ENCODE data around the gene CNOT3.

Gene CNOT3

DNA sequence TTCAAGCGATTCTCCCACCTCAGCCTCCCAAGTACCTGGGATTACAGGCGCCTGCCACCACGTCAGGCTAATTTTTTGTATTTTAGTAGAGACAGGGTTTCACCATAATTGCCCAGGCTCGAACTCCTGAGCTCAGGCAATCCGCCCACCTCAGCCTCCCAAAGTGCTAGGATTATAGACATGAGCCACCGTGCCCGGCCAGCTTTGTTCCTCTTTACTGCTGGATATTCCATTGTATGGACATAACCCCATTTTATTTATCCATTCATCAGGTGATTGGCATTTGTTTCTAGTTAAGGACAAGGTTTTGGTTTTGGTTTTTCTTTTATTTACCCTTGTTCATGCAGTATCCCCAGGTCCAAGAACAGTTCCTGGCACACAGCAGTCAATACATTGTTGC is 59.0 kb downstream of the CNOT3 start:
- no peak for DNase-seq

DNA sequence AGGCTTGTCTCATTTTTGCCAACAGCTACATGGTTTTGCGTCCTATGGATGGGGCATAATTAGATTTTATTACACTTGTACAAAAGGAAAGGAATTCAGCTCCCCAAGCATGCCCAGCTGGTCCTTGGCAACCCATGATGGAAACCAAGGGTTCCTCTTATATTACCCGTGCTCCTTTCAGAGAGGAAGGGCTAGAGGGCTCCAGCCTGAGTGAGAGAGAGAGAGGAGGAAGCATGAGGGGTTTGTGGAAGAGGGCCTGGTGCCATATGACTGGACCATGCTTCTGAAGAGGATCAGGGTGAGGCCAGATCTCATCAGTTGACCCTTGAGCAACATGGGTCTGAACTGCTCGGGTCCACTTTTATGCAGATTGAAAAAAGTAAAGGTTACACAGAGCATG is 59.6 kb downstream of the CNOT3 start:
- DNase-seq = no peak

DNA sequence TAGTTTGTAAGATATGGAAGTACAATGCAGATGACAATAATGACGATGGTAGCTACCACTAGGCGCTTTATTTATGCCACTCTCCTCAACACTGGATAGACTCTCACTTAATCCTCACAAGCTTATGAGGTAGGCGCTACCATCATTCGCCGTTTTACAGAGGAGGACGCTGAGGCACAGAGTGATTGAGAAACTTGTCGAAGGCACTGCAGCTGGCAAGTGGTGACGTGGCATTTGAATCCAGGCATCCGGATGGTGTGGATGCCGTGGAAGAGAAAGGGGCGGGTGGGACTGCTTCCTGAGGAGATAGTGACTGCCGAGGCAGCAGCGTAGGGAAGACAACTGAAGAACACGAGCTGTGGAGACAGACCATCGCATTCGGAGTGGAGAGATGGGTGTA is 61.8 kb downstream of the CNOT3 start:
- DNase-seq = no peak

DNA sequence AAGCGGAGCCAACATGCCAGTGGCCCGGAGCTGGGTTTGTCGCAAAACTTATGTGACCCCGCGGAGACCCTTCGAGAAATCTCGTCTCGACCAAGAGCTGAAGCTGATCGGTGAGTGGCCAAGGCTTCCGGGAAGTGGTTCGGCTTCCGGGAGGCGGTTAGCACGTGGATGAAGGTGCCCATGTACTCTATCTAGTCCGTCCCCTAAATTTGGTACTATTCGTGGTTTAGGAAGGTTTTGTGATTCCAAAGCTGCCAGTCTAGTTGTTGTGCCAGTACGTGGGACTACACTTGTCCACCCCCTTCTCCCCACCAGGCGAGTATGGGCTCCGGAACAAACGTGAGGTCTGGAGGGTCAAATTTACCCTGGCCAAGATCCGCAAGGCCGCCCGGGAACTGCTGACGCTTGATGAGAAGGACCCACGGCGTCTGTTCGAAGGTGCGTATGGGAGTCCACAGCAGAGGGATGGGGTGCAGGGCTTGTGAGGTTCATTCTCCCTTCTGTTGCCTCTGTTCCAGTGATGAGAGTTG is 63.7 kb downstream of the CNOT3 start:
- DNase-seq = no peak

DNA sequence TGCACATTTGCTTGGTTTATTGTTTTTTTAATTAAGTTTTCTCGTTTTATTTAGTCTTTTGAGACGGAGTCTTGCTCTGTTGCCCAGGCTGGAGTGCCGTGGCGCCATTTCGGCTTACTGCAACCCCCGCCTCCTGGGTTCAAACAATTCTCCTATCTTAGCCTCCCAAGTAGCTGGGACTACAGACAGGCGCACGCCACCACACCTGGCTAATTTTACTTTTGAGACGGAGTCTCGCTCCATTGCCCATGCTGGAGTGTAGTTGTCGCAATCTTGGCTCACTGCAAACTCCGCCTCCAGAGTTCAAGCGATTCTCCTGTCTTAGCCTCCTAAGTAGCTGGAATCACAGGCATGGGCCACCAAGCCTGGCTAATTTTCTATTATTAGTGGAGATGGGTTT is 64.4 kb downstream of the CNOT3 start:
- DNase-seq = no peak

DNA sequence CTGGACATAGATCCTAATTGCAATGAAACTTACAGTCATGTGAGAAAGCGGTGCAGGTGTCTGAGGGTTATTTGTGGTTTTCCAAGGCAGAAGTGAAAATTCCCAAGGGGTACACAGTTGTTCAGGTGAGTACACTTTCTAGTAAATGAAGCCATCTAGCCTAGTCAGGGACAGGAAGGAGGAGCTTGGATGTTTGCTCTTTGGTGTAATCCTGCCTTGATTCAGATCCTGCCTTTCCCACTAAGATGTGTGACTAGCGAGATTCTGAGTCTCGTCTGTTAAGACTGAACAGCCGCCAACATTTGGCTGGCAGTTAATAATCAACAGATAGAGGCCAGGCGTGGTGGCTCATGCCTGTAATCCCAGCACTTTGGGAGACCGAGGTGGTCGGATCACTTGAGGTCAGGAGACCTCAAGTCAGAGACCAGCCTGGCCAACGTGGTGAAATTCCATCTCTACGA is 65.6 kb downstream of the CNOT3 start:
- no peak for DNase-seq

DNA sequence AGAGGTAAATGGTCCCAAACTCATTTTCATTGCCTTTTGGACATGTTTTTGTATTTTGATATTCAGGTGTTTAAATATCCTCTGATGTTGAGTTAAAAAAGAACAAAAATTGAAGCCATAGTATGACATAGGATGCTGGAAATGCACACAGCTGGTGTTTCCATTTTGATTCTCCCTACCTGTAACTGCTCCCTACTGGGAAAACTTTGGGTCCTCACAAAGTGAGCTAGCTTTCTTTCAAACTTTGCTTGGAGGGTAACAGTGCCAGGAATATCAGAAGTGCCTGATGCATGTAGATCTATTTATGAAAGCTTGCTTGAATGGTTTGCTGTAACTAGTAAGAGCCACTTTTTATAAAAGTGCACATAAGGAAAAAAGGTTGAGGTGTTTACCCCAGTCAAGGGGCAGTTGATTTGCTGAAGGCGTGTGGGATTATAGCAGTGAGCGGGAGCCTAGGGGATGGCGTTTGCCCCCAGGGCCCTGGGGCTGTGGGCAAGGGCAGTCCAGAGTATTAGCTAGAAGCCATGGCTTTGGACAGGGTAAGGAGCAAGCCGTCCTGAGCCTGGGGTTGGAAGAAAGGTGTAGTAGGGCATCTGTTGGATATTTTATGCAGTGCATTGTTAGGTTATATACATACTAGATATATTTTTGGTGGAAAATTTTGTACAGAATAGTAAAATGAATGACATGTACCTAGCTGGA is 67.4 kb downstream of the CNOT3 start:
- DNase-seq = no peak
